HL-60 (cell line): ENCODE results near the gene TBCD.

Experiments
- DNase-seq, 2 experiments: peaks; one replicate each; pipeline ENCODE4 v3.0.0-alpha.2; 2010 to 2020; ENCODE audit warnings: low read depth in 1 of 2, low spot score in 1 of 2
- H3K27ac ChIP-seq: fragments of 250-450 bp; sonication (Bioruptor Pico); replicated peaks from 2 replicates; pipeline ENCODE4 v1.5.1; 2020; ENCODE audit warnings: mild to moderate bottlenecking, moderate library complexity
- H3K27me3 ChIP-seq: fragments of 250-450 bp; sonication (Bioruptor Pico); 2 replicates; pipeline ENCODE4 v1.5.1; 2021; ENCODE audit warnings: mild to moderate bottlenecking, moderate library complexity; ENCODE audit not compliant: insufficient read depth, poor library complexity, severe bottlenecking
- H3K4me3 ChIP-seq: replicated peaks from 2 replicates; pipeline ENCODE4 v1.5.1; 2011; ENCODE audit warnings: mild to moderate bottlenecking, control low read depth, low read length; ENCODE audit not compliant: insufficient read depth
- GABPA ChIP-seq: IDR thresholded peaks from 2 replicates; pipeline ENCODE4 v1.6.1; 2012; ENCODE audit warnings: low read depth
- POLR2AphosphoS5 ChIP-seq: IDR thresholded peaks from 2 replicates; pipeline ENCODE4 v1.6.1; 2012; ENCODE audit warnings: low read depth
- SPI1 ChIP-seq: IDR thresholded peaks from 2 replicates; pipeline ENCODE4 v1.6.1; 2012; ENCODE audit warnings: low read depth, mild to moderate bottlenecking, borderline replicate concordance
- TF ChIP-seq, protein P1 (sequence below): IDR thresholded peaks from one replicate; pipeline ENCODE4 v1.5.1; 2011; ENCODE audit warnings: low read length, control low read depth, inconsistent platforms; ENCODE audit not compliant: insufficient read depth
- TF ChIP-seq, protein P2 (sequence below): IDR thresholded peaks from 2 replicates; pipeline ENCODE4 v1.6.1; 2012; ENCODE audit warnings: low read depth; ENCODE audit not compliant: insufficient replicate concordance

Gene TBCD

GRCh38 chr17:82859431-82860403 is 107.9 kb downstream of the TBCD start:
- Histone ChIP-seq H3K27ac (peak overlapping the region; percentile 68), H3K4me3 (no peak overlapping the region), H3K27me3 (no peaks in the 10 kb centered on the region)
- DNase-seq = peak in 1 of 2 experiments; percentile 67
- TF ChIP-seq SPI1 (peak; percentile 3; the same call in 1 of the 2 replicates), GABPA (peak; percentile 43), POLR2AphosphoS5 (peak; percentile 32)
- TF ChIP-seq, protein P1, sequence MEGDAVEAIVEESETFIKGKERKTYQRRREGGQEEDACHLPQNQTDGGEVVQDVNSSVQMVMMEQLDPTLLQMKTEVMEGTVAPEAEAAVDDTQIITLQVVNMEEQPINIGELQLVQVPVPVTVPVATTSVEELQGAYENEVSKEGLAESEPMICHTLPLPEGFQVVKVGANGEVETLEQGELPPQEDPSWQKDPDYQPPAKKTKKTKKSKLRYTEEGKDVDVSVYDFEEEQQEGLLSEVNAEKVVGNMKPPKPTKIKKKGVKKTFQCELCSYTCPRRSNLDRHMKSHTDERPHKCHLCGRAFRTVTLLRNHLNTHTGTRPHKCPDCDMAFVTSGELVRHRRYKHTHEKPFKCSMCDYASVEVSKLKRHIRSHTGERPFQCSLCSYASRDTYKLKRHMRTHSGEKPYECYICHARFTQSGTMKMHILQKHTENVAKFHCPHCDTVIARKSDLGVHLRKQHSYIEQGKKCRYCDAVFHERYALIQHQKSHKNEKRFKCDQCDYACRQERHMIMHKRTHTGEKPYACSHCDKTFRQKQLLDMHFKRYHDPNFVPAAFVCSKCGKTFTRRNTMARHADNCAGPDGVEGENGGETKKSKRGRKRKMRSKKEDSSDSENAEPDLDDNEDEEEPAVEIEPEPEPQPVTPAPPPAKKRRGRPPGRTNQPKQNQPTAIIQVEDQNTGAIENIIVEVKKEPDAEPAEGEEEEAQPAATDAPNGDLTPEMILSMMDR = no peak
- TF ChIP-seq, protein P2, sequence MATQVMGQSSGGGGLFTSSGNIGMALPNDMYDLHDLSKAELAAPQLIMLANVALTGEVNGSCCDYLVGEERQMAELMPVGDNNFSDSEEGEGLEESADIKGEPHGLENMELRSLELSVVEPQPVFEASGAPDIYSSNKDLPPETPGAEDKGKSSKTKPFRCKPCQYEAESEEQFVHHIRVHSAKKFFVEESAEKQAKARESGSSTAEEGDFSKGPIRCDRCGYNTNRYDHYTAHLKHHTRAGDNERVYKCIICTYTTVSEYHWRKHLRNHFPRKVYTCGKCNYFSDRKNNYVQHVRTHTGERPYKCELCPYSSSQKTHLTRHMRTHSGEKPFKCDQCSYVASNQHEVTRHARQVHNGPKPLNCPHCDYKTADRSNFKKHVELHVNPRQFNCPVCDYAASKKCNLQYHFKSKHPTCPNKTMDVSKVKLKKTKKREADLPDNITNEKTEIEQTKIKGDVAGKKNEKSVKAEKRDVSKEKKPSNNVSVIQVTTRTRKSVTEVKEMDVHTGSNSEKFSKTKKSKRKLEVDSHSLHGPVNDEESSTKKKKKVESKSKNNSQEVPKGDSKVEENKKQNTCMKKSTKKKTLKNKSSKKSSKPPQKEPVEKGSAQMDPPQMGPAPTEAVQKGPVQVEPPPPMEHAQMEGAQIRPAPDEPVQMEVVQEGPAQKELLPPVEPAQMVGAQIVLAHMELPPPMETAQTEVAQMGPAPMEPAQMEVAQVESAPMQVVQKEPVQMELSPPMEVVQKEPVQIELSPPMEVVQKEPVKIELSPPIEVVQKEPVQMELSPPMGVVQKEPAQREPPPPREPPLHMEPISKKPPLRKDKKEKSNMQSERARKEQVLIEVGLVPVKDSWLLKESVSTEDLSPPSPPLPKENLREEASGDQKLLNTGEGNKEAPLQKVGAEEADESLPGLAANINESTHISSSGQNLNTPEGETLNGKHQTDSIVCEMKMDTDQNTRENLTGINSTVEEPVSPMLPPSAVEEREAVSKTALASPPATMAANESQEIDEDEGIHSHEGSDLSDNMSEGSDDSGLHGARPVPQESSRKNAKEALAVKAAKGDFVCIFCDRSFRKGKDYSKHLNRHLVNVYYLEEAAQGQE = no peak

DNA sequence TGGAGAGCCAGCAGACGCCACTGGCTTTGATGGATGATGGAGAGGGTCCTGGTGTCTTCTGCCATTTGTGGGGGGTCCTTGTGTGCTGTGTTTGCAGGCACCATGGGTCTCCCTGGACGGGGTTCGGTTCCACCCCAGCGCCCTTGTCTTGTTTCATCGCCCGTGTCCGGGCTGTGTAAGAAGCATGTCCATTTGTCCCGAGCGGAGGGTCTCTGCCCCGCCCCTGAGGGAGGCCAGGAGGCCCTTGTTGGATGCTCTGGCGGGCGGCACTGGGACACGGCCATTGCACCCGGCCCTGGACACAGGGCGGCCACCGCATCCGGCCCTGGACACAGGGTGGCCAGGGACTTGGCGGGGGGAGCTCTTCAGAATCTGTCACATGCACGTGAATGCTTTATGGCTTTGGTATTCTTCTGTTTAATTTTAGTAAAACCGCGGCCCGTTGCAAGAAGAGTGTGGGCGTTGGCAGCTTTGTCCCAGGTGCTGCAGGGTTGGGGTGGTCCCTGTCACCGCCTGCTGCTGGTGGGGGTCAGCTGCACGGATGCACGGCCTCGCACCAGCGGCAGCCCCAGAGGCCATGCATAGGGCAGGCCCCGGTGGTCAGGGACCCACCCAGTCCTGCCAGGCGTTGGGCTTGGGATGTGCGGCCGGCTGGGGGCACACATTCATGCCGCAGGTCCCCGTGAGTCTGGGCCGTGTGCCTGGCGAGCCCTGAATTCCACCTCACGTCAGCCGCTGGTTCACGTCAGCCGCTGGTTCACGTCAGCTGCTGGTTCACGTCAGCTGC is 108.9 kb downstream of the TBCD start:
- no peak for DNase-seq
- Histone ChIP-seq H3K27me3 (no peaks in the 10 kb centered on the region), H3K4me3 (no peak overlapping the region), H3K27ac (no peak overlapping the region)
- TF ChIP-seq, protein P1 = no peak
- TF ChIP-seq SPI1 (no peak), POLR2AphosphoS5 (no peak), GABPA (no peak)
- TF ChIP-seq, protein P2 = no peak

GRCh38 chr17:82861393-82861775 is 109.5 kb downstream of the TBCD start:
- H3K27ac ChIP-seq = no peak overlapping the region

More at GRCh38 chr17:82861393-82861775, 109.5 kb downstream of the TBCD start:
- Histone ChIP-seq H3K27me3 (no peaks in the 10 kb centered on the region), H3K4me3 (no peak overlapping the region)
- DNase-seq = no peak
- TF ChIP-seq GABPA (no peak), POLR2AphosphoS5 (no peak), SPI1 (no peak)
- TF ChIP-seq, protein P2 = no peak
- TF ChIP-seq, protein P1 = no peak
